Thoracic aorta endothelial cell (primary cell): ENCODE results near the gene B3GNT4. TPM values are rescaled to one million over a fixed set of nuclear protein-coding genes. Genes with fewer than 3 reads are reported as not detected.
A peak's percentile ranks its signal among the peaks of the same experiment; 100 is the strongest.

ENCODE experiments used
- small RNA-seq: library from RNA; depleted of rRNA; stranded (forward); fragments of <200 nt; gene quantifications from one replicate; pipeline ENCODE3, GENCODE V24; 2012
- total RNA-seq: library from RNA; depleted of rRNA; stranded (reverse); fragments of >200 nt; gene quantifications from 2 replicates; pipeline ENCODE4 v1.2.3, GENCODE V29; 2012

The B3GNT4 gene
- not detected in 2 replicates for total RNA-seq

DNA sequence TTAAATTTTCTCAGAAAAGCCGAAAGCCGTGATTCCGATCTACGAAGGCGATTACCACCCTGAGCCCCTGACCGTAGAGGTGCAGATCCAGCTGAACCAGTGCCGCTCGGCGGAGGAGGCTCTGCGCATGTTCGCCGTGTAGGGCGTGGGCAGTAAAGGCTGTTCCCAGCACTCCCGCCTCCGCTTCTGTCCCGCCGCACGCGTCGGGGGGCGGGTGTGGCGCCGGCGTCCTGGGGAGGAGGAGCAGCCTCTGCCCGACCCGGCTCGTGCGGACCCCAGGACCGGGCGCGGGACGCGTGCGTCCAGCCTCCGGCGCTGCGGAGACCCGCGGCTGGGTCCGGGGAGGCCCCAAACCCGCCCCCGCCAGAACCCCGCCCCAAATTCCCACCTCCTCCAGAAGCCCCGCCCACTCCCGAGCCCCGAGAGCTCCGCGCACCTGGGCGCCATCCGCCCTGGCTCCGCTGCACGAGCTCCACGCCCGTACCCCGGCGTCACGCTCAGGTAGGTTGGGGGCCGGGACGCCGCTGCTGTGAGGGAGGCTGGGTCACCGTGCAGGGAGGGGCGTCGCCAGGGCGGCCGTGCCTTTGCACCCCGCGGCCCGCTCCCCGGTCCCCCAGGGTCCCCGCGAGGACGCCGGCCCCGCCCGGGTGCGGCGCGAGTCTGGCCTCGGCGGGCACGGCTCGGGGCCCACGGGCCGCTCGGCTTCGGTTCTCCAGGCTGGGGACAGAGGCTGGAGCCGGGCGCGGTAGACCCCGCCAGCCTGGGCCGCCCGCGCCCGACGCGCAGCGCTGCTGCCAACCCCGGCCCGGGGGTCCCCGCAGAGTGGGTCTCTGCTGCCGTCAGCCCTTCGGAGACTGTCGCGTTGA, at the start of gene B3GNT4:
Gene B3GNT4 (plus strand): TSS at position 409 of the 866 bp plus-strand sequence. CDS start 910 bp downstream, outside the sequence.

DNA sequence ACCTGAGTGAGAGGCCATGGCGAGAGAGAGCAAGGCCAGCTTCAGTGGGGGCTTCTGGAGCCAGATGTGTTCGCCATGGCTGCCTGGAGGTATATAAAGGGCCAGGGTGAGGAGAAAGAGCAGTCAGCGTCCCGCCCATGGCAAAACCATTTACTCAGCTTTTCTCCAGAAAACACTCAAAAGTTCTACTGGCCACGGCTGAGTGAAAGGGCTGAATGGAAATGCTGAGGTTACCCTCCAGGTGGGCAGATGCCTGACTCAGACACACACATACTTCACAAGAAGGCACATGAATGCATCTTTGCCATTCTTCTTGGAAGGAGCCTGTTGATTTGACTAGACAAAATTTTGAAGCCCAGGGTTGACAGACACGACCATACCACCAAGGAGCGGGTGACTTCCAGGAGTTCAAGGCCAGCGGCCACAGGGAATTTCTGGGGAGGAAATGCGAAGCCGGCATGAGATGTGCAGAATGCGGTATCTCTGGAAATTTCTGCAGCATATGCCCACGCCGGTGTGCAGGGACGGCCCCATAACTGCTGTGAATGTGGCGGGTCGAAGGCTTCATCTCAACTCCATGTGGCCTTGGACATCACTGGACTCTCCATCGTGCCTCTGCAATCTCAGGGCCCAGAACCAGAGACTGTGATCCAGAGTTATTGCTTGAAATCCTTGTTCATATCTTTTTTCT, 29.2 kb upstream of the B3GNT4 start, which contains the start of gene IL31:
Gene IL31 (minus strand): TSS at position 67 of the 691 bp plus-strand sequence. CDS start 49 bp downstream, at position 18.

DNA sequence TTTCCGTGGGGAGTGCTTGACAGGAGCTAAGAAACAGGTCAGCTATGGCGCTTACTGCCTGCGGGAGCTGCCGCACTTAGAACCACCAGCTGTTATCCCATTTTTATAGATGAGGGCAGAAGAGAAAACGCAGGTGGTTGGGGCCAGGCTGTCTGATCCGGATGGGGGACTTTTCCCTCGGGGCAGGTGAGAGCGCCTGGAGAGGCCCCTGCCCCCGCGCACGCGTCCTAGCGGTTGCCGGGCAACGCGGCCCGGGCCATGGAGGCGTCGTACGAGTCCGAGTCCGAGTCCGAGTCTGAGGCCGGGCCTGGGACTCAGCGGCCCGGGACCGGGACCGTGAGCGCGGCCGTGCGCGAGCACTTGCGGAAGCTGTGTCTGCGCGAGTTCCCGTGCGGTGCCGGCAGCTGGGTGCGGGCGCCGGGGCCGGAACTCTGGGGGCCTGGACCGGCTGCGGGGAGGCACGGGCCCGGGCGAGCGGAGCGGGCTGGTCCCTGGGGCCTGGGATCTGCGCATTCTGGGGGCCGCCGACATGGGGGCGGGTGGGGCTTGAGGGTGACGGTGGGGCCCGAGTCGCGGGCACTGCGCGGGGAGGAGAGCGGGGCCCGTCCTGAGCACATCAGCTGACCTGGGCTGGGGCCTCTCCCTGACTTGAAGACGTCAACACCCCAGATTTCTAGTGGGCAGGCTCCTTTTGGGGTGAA, 20.5 kb upstream of the B3GNT4 start, which contains the start of gene LRRC43:
Gene LRRC43 (plus strand): TSS at position 237 of the 701 bp plus-strand sequence. CDS start 22 bp downstream, at position 259.

DNA sequence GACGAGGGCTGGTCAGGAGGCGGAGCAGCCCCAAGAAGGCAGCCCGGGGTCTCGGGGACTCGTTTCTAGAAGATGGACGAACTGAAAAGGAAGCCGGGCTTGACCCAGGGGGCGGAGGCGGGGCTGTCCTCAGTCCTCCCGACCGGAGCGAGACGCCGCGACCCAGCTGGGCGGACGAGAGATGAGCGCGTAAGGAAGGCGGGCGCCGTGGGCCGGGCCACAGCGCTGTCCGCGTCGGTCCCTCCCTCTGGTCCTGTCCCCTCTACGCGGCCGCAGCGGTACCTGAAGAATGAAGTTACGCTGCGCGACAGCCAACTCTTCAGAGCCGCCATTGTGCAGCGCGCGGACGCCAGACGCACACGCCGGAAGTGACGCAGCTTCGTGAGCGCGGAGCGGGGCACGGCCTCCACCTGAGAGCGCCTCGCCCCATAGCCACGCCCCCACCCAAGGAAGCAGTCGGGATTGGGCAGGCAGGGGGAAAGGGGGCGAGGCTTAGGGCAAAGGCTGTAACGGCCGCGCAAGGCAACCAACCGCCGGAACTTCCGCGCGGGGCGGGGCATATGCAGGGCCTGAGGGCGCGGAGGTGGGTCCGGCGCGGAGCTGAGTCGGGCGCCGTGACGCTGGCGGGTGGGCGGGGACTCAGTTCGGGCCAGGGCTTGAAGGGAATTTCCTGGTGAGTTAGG, 22.3 kb downstream of the B3GNT4 start, which contains the start of gene DIABLO:
Gene DIABLO (minus strand): TSS at position 370 of the 683 bp plus-strand sequence. CDS start 38 bp downstream, at position 332.

Small RNA genes lying within 50 kb of the gene (small RNA-seq; reads per million reads assigned to genes)
- gene DIABLO, result 0.84 reads per million, percentile 12 among the genes with 10 or more reads in this experiment

Other genes with a start within 250 kb of the B3GNT4 start
- gene BCL7A, start 181.8 kb upstream of the B3GNT4 start, total RNA-seq, result 7.0 and 10.6 TPM in 2 replicates
- gene MLXIP, start 125.0 kb upstream of the B3GNT4 start, total RNA-seq, result 28.8 and 32.8 TPM in 2 replicates
- gene IL31, start 29.5 kb upstream of the B3GNT4 start, total RNA-seq, result not detected in 2 replicates
- 0.57 and 2.0 TPM in 2 replicates for gene LRRC43, start 20.6 kb upstream of the B3GNT4 start, total RNA-seq
- gene DIABLO, start 22.3 kb downstream of the B3GNT4 start, total RNA-seq, result 49.3 and 62.8 TPM in 2 replicates
- gene VPS33A, start 62.8 kb downstream of the B3GNT4 start, total RNA-seq, result 22.5 and 23.8 TPM in 2 replicates
- 70.4 and 86.7 TPM in 2 replicates for gene CLIP1, start 219.0 kb downstream of the B3GNT4 start, total RNA-seq